ENCODE data around the gene CCK.

GRCh38 chr3:42276141-42277132, 10.5 kb upstream of the CCK start:
- TF ChIP-seq POLR2A (IDR thresholded peaks at IDR 0.05) (no peak), CTCF (IDR thresholded peaks at IDR 0.05) (no peak)

All from sigmoid colon (tissue), 3 donors.